Sigmoid colon (tissue), 4 donors: Measurements from ENCODE around the gene XPR1.

ENCODE experiments used
- CTCF ChIP-seq, 4 experiments: fragments of 450-650 bp in 3 of 4; fragments of 200-600 bp in 1 of 4; IDR thresholded peaks; one replicate each; pipeline ENCODE4 v1.5.1; 2016 to 2019; ENCODE audit warnings: antibody characterized with exemption in 4 of 4, mild to moderate bottlenecking in 3 of 4, moderate library complexity in 2 of 4
- EP300 ChIP-seq, 4 donors: sonication (generic); formaldehyde crosslinking; IDR thresholded peaks; one replicate each; pipeline ENCODE4 v1.6.1; 2017; ENCODE audit warnings: antibody characterized with exemption in 4 of 4
- POLR2A ChIP-seq, 2 donors: fragments of 450-650 bp; IDR thresholded peaks; one replicate each; pipeline ENCODE4 v1.6.1; 2016; ENCODE audit warnings: antibody characterized with exemption in 2 of 2, mild to moderate bottlenecking in 2 of 2, moderate library complexity in 2 of 2
- POLR2AphosphoS5 ChIP-seq, 4 donors: sonication (generic); formaldehyde crosslinking; IDR thresholded peaks; one replicate each; pipeline ENCODE4 v1.6.1; 2017; ENCODE audit warnings: antibody characterized with exemption in 4 of 4

DNA sequence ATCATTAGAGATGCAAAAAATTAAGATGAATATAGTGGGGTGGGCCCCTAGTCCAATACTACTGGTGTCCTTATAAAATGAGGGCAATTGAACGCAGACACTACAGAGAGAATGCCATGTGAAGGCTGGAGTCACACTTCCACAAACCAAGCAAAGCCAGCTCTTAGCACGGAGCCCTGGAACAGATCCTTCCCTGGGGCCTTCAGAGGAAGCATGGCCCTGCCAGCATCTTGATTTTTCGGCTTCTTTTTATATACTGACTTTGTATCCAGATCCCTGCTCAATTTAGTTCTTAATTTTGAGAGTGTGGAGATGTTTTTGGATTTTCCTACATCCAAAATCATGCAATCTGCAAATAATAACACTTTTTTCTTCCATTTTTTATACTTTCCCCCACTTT lies 270.7 kb downstream of the XPR1 start:
- TF ChIP-seq POLR2AphosphoS5 (IDR thresholded peaks at IDR 0.05) (no peak), CTCF (IDR thresholded peaks at IDR 0.05) (no peak), POLR2A (IDR thresholded peaks at IDR 0.05) (no peak), EP300 (IDR thresholded peaks at IDR 0.05) (no peak)
